C4-2B (cell line): ENCODE data around the gene IQGAP2.
"Not testable (repeated sequence)": the region's sequence is repeated elsewhere in the genome, so short reads cannot be mapped to it uniquely, and the experiment has no call there.

Source experiments
- H3K27ac ChIP-seq: fragments of 450-650 bp; 2 replicates; pipeline ENCODE4 v1.5.1; 2017
- ZFX ChIP-seq: fragments of 450-650 bp; IDR thresholded peaks from 2 replicates; pipeline ENCODE4 v1.6.1; 2017
- TF ChIP-seq, protein P1 (sequence below): fragments of 450-650 bp; conservative IDR thresholded peaks from 2 replicates; pipeline ENCODE4 v1.5.1; 2017; ENCODE audit warnings: mild to moderate bottlenecking

The IQGAP2 gene

DNA sequence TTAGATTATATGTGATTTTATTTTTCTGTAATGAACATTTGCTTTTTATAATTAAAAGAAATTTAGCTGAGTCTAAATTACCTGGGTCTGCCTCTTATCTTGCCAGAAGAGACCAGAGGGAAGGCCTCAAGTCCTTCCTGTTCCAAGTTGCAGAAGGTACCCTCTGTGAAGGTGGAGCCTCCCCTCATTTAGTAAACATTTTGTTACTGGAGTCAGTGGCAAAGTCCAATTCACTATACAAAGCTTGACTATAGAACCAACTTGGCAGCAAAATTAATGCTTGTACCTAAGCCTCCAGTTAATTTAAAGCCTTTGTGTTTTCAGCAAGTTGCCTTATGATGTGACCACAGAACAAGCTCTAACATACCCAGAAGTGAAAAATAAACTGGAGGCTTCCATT is 270.0 kb downstream of the IQGAP2 start:
- TF ChIP-seq ZFX: no peak
- TF ChIP-seq, protein P1, sequence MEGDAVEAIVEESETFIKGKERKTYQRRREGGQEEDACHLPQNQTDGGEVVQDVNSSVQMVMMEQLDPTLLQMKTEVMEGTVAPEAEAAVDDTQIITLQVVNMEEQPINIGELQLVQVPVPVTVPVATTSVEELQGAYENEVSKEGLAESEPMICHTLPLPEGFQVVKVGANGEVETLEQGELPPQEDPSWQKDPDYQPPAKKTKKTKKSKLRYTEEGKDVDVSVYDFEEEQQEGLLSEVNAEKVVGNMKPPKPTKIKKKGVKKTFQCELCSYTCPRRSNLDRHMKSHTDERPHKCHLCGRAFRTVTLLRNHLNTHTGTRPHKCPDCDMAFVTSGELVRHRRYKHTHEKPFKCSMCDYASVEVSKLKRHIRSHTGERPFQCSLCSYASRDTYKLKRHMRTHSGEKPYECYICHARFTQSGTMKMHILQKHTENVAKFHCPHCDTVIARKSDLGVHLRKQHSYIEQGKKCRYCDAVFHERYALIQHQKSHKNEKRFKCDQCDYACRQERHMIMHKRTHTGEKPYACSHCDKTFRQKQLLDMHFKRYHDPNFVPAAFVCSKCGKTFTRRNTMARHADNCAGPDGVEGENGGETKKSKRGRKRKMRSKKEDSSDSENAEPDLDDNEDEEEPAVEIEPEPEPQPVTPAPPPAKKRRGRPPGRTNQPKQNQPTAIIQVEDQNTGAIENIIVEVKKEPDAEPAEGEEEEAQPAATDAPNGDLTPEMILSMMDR: no peak
- no peak overlapping the region for H3K27ac ChIP-seq

DNA sequence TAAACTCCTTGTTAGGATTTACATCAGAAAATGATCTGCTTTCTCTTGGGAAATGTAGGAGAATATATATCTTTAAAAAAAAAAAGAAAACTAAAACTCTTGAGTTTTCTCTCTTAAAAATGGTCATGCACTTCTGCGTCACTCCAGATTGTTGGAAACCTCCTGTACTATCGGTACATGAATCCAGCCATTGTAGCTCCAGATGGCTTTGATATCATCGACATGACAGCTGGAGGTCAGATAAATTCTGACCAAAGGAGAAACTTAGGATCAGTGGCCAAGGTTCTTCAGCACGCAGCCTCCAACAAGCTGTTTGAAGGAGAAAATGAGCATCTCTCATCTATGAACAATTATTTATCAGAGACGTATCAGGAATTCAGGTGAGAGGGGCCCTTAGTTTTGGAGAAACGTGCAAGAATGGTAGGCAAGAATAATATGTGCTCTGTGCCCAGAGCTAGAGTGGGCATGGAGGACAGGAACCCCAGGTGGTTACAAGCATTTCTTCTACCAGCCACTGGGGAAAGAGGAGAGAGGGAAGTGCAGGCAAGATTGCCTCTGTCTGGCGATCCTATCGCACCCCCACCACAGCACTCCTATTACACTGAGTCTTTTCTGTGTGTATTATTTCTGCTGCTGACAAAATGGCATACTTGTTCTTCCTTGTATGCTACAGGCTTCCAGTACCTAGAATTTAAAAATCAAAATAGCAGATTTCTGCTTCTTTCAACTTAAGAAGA is 271.4 kb downstream of the IQGAP2 start:
- TF ChIP-seq, protein P1: no peak
- no peak for TF ChIP-seq ZFX
- H3K27ac ChIP-seq: no peak overlapping the region

DNA sequence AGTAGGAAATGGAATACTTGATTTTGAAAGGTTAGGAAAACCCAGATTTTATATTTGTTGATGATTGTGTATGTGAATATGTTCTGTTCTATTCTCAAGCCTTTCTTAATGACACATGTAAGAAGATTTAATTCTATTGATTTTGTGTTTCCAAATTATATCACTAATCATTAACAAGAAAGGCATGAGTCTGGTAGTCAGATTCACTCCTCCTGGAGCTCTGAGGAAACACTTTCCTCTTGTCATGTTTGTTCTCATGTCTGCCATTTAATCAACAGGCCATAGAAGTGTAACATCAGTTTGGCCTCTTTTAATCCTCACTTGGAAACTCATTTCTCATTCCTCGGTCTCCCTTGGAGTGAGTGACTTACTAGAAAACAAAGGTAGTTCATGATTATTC is 272.3 kb downstream of the IQGAP2 start:
- H3K27ac ChIP-seq: no peak overlapping the region
- TF ChIP-seq, protein P1: no peak
- no peak for TF ChIP-seq ZFX

DNA sequence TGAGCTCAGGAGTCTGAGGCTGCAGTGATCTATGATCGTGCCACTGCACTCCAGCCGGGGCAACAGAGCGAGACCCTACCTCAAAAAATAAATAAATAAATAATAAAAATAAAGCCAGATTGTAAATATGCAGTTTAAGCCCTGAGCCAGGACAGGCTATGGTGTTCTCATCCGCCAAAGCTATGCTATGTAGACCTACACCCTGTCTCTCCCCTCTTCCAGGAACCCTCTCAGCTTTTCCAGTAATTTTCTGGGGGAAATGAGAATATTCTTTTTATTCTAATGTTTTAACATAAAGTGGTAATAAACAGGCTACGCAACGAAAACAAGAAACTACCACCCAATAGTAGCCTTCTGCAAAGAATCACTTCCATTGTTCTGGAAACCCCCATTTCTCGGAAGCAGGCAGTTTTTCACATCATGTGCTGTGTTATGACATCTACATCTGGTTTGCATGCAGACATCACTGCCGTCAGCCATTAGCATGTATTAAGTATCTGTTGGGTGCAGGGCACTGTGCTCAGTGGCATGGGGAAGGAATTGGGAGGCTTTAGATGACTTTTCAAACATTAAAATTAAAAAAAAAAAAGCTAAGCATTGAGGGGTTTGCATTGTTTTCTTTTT is 274.9 kb downstream of the IQGAP2 start:
- no peak for TF ChIP-seq ZFX
- TF ChIP-seq, protein P1: no peak
- H3K27ac ChIP-seq: no peak overlapping the region

DNA sequence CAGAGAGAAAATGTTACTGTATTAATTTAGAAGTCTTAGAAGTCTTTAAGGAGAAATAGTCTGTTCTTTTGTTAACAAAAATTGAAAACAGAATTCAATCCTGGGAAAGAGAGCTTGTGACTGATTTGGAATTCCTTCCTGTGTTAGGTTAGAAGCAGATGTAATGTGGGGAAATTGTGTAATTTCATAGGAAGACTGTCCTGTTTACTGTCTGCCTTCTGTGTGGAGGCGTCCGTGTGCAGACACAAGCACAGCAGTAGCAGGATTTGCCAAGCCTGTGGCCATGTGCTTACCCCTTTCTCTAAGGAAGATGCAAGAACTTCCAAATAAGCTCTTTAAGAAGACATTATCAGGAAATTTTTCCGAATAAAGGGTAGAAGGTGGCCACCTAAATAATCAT is 276.1 kb downstream of the IQGAP2 start:
- TF ChIP-seq, protein P1: no peak
- TF ChIP-seq ZFX: no peak
- H3K27ac ChIP-seq: no peak overlapping the region

DNA sequence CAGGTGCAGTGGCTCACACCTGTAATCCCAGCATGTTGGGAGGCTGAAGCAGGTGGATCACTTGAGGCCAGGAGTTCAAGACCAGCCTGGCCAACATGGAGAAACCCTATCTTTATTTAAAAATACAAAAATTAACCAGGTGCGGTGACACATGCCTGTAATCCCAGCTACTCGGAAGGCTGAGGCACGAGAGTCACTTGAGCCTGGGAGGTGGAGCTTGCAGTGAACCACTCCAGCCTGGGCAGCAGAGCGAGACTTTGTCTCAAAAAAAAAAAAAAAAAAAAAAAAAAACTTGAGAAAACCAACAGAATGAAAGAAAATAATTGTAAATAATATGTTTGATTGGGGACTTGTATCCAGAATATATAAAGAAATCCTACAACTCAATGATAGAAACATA is 277.7 kb downstream of the IQGAP2 start:
- not testable (repeated sequence) for H3K27ac ChIP-seq

DNA sequence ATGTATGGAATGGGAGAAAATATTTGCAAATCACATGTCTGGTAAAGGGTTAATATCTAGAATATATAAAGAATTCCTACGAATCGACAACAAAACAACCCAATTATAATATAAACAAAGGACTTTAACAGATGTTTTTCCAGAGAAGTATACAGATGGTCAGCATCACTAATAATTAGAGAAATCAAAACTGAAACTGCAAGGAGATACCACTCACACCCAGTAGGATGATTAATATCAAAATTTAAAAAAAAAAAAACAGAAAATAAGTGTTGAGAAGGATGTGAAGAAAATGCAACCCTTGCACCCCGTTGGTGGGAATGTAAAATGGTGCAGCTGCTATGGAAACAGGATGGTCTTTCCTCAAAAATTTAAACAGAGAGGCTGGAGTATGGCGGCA is 278.2 kb downstream of the IQGAP2 start:
- no peak overlapping the region for H3K27ac ChIP-seq
- TF ChIP-seq, protein P1: no peak
- no peak for TF ChIP-seq ZFX

DNA sequence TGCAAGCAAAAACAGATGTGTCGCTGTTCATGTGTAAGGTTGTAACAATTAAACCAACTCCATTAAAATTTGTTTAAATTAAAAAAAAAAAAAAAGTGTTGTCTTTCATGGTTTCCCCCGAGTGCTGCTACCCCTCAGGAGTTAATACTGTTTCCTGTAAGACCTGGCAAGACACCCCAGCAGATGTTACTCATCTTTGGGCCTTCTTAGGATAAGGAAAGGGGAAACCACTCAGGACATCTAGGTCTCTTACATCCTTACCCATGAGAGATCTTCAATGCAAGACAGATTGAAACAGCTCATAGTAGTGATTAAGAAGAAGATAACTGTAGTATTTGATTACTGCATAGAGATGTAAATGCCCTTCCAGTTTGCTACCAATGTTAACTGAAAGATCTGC is 279.3 kb downstream of the IQGAP2 start:
- H3K27ac ChIP-seq: no peak overlapping the region
- TF ChIP-seq ZFX: no peak
- TF ChIP-seq, protein P1: no peak
